Adrenal gland (tissue), 12 donors: ENCODE data around the gene MBTD1. TPM values are rescaled to one million over a fixed set of nuclear protein-coding genes. Genes with fewer than 3 reads are reported as not detected.

ENCODE experiments used
- DNase-seq, 7 donors: peaks; one replicate each; pipeline ENCODE4 v3.0.0-alpha.2; 2019 to 2020
- H3K27ac ChIP-seq, 5 donors: fragments of 200-600 bp; sonication (generic) in 4 of 5; 1 replicate in 3 of 5; 2 replicates in 2 of 5; pipeline versions ENCODE4 v1.5.1 to v1.8.0; 2016 to 2020; ENCODE audit warnings: mild to moderate bottlenecking in 1 of 5
- H3K27me3 ChIP-seq: fragments of 200-600 bp; 2 replicates; pipeline ENCODE4 v1.8.0; 2021
- H3K36me3 ChIP-seq, 2 donors: fragments of 200-600 bp; replicated peaks in 1 of 2; 1 replicate in 1 of 2; 2 replicates in 1 of 2; pipeline versions ENCODE4 v1.5.1 to v1.8.0; 2018 to 2022
- H3K4me1 ChIP-seq, 2 donors: fragments of 200-600 bp; replicated peaks in 1 of 2; 1 replicate in 1 of 2; 2 replicates in 1 of 2; pipeline versions ENCODE4 v1.5.1 to v1.8.0; 2018 to 2021
- H3K4me3 ChIP-seq, 4 donors: fragments of 200-600 bp; sonication (generic) in 3 of 4; one replicate each; pipeline ENCODE4 v1.5.1; 2016 to 2018
- H3K9me3 ChIP-seq, 3 donors: fragments of 200-600 bp; sonication (generic) in 1 of 3; replicated peaks in 1 of 3; 1 replicate in 2 of 3; 2 replicates in 1 of 3; pipeline versions ENCODE4 v1.5.1 to v1.8.0; 2016 to 2021
- CTCF ChIP-seq, 6 experiments: fragments of 450-650 bp in 4 of 6; fragments of 200-600 bp in 2 of 6; sonication (generic) in 1 of 6; IDR thresholded peaks; 1 replicate in 5 of 6; 2 replicates in 1 of 6; pipeline versions ENCODE4 v1.5.1 to v1.8.0; 2016 to 2021; ENCODE audit warnings: antibody characterized with exemption in 6 of 6, mild to moderate bottlenecking in 2 of 6, moderate library complexity in 1 of 6
- POLR2A ChIP-seq, 2 donors: fragments of 450-650 bp; IDR thresholded peaks; one replicate each; pipeline ENCODE4 v1.6.1; 2017; ENCODE audit warnings: antibody characterized with exemption in 2 of 2, mild to moderate bottlenecking in 2 of 2, moderate library complexity in 1 of 2
- WGBS, 4 donors: extraction: QIAGEN DNeasy Blood & Tissue Kit in 2 of 4; methylation state at CpG; one replicate each; pipeline versions ENCODE4 v1.1.5 to v1.1.7; 2013 to 2017; 5-methylcytosine and 5-hydroxymethylcytosine counted together
- intact Hi-C, 2 donors: fragments of 100-400 bp; cut with DNase I; formaldehyde crosslinking; loops; one replicate each; pipeline versions ENCODE4 v1.14.1 to v1.15.0; 2022 to 2023
- polyA plus RNA-seq, 3 donors: library from polyadenylated mRNA; stranded (reverse); fragments of 200-250 nt in 2 of 3; fragments of 350-450 nt in 1 of 3; fragmentation: Illumina TruSeq in 1 of 3; extraction: RNeasy Lipid Tissue Mini Kit (QIAGEN cat#74804) in 1 of 3; gene quantifications; one replicate each; pipeline ENCODE4 v1.2.3, GENCODE V29; 2013 to 2014
- total RNA-seq, 9 donors: library from RNA; depleted of rRNA in 4 of 9; stranded (reverse); fragments of >200 nt in 4 of 9; fragments of 120-200 nt in 1 of 9; fragmentation: NEBNext Ultra II Directional in 1 of 9; extraction: Animal tissue kit (Norgen Biotek cat#: 25700) in 1 of 9; gene quantifications; one replicate each; pipeline versions ENCODE4 v1.1.0 to v1.2.4, GENCODE V29; 2013 to 2023
- donor health status: healthy with polysubstance abuse.
- donor health status: Bipolar disorder and iron deficiency.
- donor health status: DM: yes; HTN: yes; CAD: no.
- donor health status: DM: no; HTN: no; CAD: no.
- donor health status: DM: no; HTN: no; CAD: no.
- donor health status: DM: yes; HTN: yes; CAD: no.

Gene MBTD1
- total and polyA plus RNA-seq, 12 donors = 5.5 to 20.0 (median 10.3) TPM

- peak overlapping the region; percentile 18 to 97 (median 93) for H3K27ac ChIP-seq
- no peaks in the 10 kb centered on the region for H3K27me3 ChIP-seq
- H3K4me3 ChIP-seq = peak overlapping the region in 2 of 4 donors; percentile 65 to 82
- H3K9me3 ChIP-seq = no peaks in the 10 kb centered on the region
- DNase-seq = peak in 1 of 7 donors; percentile 42
- 9 to 11% (median 9%) methylated on average over 14 to 21 of the region's 21 CpGs for WGBS, 4 donors
- intact Hi-C loops = no loop called here
- H3K36me3 ChIP-seq = peaks cover 0 to 48% of the 10 kb centered on the region in 2 donors
- TF ChIP-seq POLR2A (IDR thresholded peaks at IDR 0.05) (no peak), CTCF (IDR thresholded peaks at IDR 0.05) (no peak)
- peaks cover 0 to 12% of the 10 kb centered on the region in 2 donors for H3K4me1 ChIP-seq
These were observed 94.1 kb downstream of the MBTD1 start for GRCh38 chr17:51165680-51166197.

- intact Hi-C loops = no loop called here
- Histone ChIP-seq H3K36me3 (peaks cover 0 to 42% of the 10 kb centered on the region in 2 donors), H3K4me3 (peak overlapping the region in 2 of 4 donors; percentile 65 to 82), H3K27ac (peak overlapping the region in 4 of 5 donors; percentile 89 to 97 (median 94)), H3K9me3 (no peaks in the 10 kb centered on the region), H3K27me3 (no peaks in the 10 kb centered on the region), H3K4me1 (peaks cover 0 to 12% of the 10 kb centered on the region in 2 donors)
- TF ChIP-seq POLR2A (IDR thresholded peaks at IDR 0.05) (no peak), CTCF (IDR thresholded peaks at IDR 0.05) (no peak)
- DNase-seq = peak in 5 of 7 donors; percentile 13 to 45 (median 27)
- 72 to 77% (median 73%) methylated on average over 15 to 16 of the region's 16 CpGs for WGBS, 4 donors
These were observed 94.8 kb downstream of the MBTD1 start for GRCh38 chr17:51164911-51165679.

GRCh38 chr17:51161541-51161940 lies 98.3 kb downstream of the MBTD1 start:
- H3K27ac ChIP-seq = no peak overlapping the region
- intact Hi-C loops = no loop called here
- H3K9me3 ChIP-seq = no peaks in the 10 kb centered on the region
- H3K4me3 ChIP-seq = no peak overlapping the region
- peaks cover 0 to 4% of the 10 kb centered on the region in 2 donors for H3K4me1 ChIP-seq
- WGBS, 4 donors = 78 to 84% (median 84%) methylated on average over 3 of the region's 3 CpGs
- peaks cover 0 to 26% of the 10 kb centered on the region in 2 donors for H3K36me3 ChIP-seq
- no peaks in the 10 kb centered on the region for H3K27me3 ChIP-seq
- peak in 1 of 7 donors; percentile 13 for DNase-seq
- TF ChIP-seq CTCF (IDR thresholded peaks at IDR 0.05) (no peak), POLR2A (IDR thresholded peaks at IDR 0.05) (no peak)

- peaks cover 0 to 26% of the 10 kb centered on the region in 2 donors for H3K36me3 ChIP-seq
- WGBS, 4 donors = 93 to 99% (median 95%) methylated on average over 2 to 3 of the region's 3 CpGs
These were observed 100.2 kb downstream of the MBTD1 start for GRCh38 chr17:51159604-51160003.

More at GRCh38 chr17:51159604-51160003, 100.2 kb downstream of the MBTD1 start:
- no peak overlapping the region for H3K4me3 ChIP-seq
- no peaks in the 10 kb centered on the region for H3K9me3 ChIP-seq
- TF ChIP-seq POLR2A (IDR thresholded peaks at IDR 0.05) (no peak), CTCF (IDR thresholded peaks at IDR 0.05) (no peak)
- H3K27me3 ChIP-seq = no peaks in the 10 kb centered on the region
- DNase-seq = no peak
- intact Hi-C loops = no loop called here
- no peak overlapping the region for H3K27ac ChIP-seq
- peaks cover 0 to 6% of the 10 kb centered on the region in 2 donors for H3K4me1 ChIP-seq
